ENCODE results near the gene C1orf159. TPM values are rescaled to one million over a fixed set of nuclear protein-coding genes. Genes with fewer than 3 reads are reported as not detected.
"Not testable (repeated sequence)": the region's sequence is repeated elsewhere in the genome, so short reads cannot be mapped to it uniquely, and the experiment has no call there.

The C1orf159 gene
- total RNA-seq, 4 donors from 2014 or later: 14.0 to 32.0 (median 22.7) TPM

- Histone ChIP-seq H3K27me3 (no peaks in the 10 kb centered on the region), H3K36me3 (no peaks in the 10 kb centered on the region), H3K4me3 (no peak overlapping the region), H3K27ac (no peak overlapping the region), H3K4me1 (peaks cover 0 to 10% (median 4%) of the 10 kb centered on the region in 4 donors), H3K9me3 (peaks cover 0 to 6% (median 3%) of the 10 kb centered on the region in 4 donors)
- peak in 1 of 3 donors; percentile 39 for DNase-seq
- TF ChIP-seq POLR2A (IDR thresholded peaks at IDR 0.05) (no peak), CTCF (IDR thresholded peaks at IDR 0.05) (no peak)
Observed at GRCh38 chr1:1110561-1110971, 5.3 kb downstream of the C1orf159 start.

GRCh38 chr1:1109743-1110142, 6.1 kb downstream of the C1orf159 start:
- Histone ChIP-seq H3K36me3 (no peaks in the 10 kb centered on the region), H3K27ac (no peak overlapping the region), H3K9me3 (peaks cover 0 to 6% (median 3%) of the 10 kb centered on the region in 4 donors), H3K4me1 (peaks cover 0 to 2% (median 0%) of the 10 kb centered on the region in 4 donors), H3K27me3 (no peaks in the 10 kb centered on the region), H3K4me3 (no peak overlapping the region)
- peak in 1 of 3 donors; percentile 45 for DNase-seq
- no peak for TF ChIP-seq POLR2A (IDR thresholded peaks at IDR 0.05)
- no peak for TF ChIP-seq CTCF (IDR thresholded peaks at IDR 0.05)

GRCh38 chr1:1106510-1107221, 9.2 kb downstream of the C1orf159 start:
- no peaks in the 10 kb centered on the region for H3K36me3 ChIP-seq
- H3K9me3 ChIP-seq: no peaks in the 10 kb centered on the region
- H3K4me3 ChIP-seq: no peak overlapping the region
- no peaks in the 10 kb centered on the region for H3K27me3 ChIP-seq
- DNase-seq: peak in 1 of 3 donors; percentile 28
- H3K27ac ChIP-seq: no peak overlapping the region
- H3K4me1 ChIP-seq: no peaks in the 10 kb centered on the region
- TF ChIP-seq CTCF (IDR thresholded peaks at IDR 0.05): no peak
- TF ChIP-seq POLR2A (IDR thresholded peaks at IDR 0.05): no peak

GRCh38 chr1:1104152-1104551, 11.7 kb downstream of the C1orf159 start:
- not testable (repeated sequence) for H3K9me3 ChIP-seq, H3K36me3 ChIP-seq, H3K27me3 ChIP-seq, H3K4me3 ChIP-seq, H3K27ac ChIP-seq, H3K4me1 ChIP-seq
- DNase-seq: peak in 1 of 3 donors; percentile 11

- DNase-seq: peak in 1 of 3 donors; percentile 10
- no peaks in the 10 kb centered on the region for H3K36me3 ChIP-seq
Observed at GRCh38 chr1:1101503-1101902, 14.4 kb downstream of the C1orf159 start.

More at GRCh38 chr1:1101503-1101902, 14.4 kb downstream of the C1orf159 start:
- H3K4me1 ChIP-seq: no peaks in the 10 kb centered on the region
- no peaks in the 10 kb centered on the region for H3K9me3 ChIP-seq
- no peak overlapping the region for H3K27ac ChIP-seq
- H3K4me3 ChIP-seq: no peak overlapping the region
- no peak for TF ChIP-seq CTCF (IDR thresholded peaks at IDR 0.05)
- TF ChIP-seq POLR2A (IDR thresholded peaks at IDR 0.05): no peak
- H3K27me3 ChIP-seq: no peaks in the 10 kb centered on the region
